ENCODE data around the gene ICOSLG. TPM values are rescaled to one million over a fixed set of nuclear protein-coding genes. Genes with fewer than 3 reads are reported as not detected.
"Not testable (repeated sequence)": the region's sequence is repeated elsewhere in the genome, so short reads cannot be mapped to it uniquely, and the experiment has no call there.

Gene ICOSLG
- polyA plus RNA-seq, 3 donors from 2014 or later = not detected

GRCh38 chr21:44194451-44194850, 46.3 kb downstream of the ICOSLG start:
- not testable (repeated sequence) for H3K4me3 Mint-ChIP-seq; H3K9me3 Mint-ChIP-seq; H3K27ac Mint-ChIP-seq; H3K27me3 Mint-ChIP-seq (ENCODE audit: low read depth in 3 of 3); H3K4me1 Mint-ChIP-seq; DNase-seq; H3K36me3 Mint-ChIP-seq

- DNase-seq; H3K4me3 Mint-ChIP-seq; H3K9me3 Mint-ChIP-seq; H3K27me3 Mint-ChIP-seq (ENCODE audit: low read depth in 3 of 3); H3K4me1 Mint-ChIP-seq; H3K36me3 Mint-ChIP-seq; H3K27ac Mint-ChIP-seq: not testable (repeated sequence)
Observed at GRCh38 chr21:44193108-44193507, 47.6 kb downstream of the ICOSLG start.

GRCh38 chr21:44190349-44191271, 50.1 kb downstream of the ICOSLG start:
- H3K4me1 Mint-ChIP-seq; H3K27me3 Mint-ChIP-seq (ENCODE audit: low read depth in 3 of 3); H3K27ac Mint-ChIP-seq: not testable (repeated sequence)

DNA sequence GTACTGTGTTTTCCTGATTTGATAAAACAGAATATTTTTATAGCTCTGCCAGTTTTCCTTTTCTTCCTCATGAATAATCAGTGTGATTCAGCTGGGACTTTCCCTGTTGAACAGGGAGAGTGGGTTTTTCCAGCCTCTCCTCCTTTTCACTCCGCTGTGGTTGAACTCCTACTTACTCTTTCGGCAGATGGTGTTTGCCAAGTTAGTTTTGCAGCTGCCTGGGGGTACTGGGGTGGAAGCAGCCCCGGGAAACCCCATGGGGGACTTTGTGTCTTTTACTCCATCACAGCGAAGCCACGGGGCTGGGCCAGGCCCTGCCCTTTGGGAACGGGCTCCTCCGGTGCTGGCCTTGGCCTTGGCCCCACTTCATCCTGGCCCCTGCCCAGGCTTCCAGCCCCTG, 55.9 kb downstream of the ICOSLG start:
- not testable (repeated sequence) for H3K4me1 Mint-ChIP-seq; DNase-seq; H3K4me3 Mint-ChIP-seq; H3K36me3 Mint-ChIP-seq; H3K27me3 Mint-ChIP-seq (ENCODE audit: low read depth in 3 of 3); H3K9me3 Mint-ChIP-seq; H3K27ac Mint-ChIP-seq

More at GRCh38 chr21:44190349-44191271, 50.1 kb downstream of the ICOSLG start:
- H3K9me3 Mint-ChIP-seq, DNase-seq, H3K4me3 Mint-ChIP-seq, H3K36me3 Mint-ChIP-seq: not testable (repeated sequence)

DNA sequence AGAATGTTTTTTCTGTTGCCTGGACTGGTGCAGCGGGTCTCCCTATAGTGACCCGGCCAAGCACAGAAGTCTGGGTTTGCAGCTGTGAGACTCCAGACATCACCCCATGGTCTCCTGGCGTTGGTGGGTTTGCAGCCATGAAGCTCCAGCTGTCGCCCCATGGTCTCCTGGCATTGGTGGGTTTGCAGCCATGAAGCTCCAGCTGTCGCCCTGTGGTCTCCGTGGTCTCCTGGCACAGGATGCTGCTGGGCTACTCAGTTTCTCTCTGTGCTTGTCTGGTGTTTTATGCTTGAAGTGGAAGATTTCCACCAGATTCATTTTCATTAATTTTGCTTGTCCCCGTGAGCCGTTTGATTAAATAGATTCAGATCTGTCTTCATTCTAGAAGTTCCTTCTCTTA, 58.5 kb downstream of the ICOSLG start:
- not testable (repeated sequence) for H3K27me3 Mint-ChIP-seq (ENCODE audit: low read depth in 3 of 3); DNase-seq; H3K36me3 Mint-ChIP-seq; H3K4me1 Mint-ChIP-seq; H3K4me3 Mint-ChIP-seq; H3K27ac Mint-ChIP-seq; H3K9me3 Mint-ChIP-seq

DNA sequence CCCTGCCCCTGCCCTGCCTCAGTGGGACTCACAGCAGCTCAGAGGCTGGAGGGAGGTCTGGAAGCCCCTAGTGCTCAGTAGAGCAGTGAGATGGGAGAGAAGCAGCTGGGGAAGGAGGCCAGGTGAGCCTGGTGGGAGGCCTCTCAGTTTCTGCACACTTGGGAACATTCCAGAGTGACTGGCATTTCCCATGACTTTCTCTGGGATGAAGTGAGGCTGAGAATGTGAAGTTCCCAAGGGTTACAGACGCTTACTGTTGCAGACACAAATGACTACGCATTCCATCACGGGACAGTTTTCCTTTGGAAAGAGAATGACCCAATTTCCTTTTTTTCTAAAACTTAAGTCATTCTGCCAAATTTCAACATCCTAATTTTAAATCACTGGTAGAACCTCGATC, 59.2 kb downstream of the ICOSLG start:
- H3K27me3 Mint-ChIP-seq (ENCODE audit: low read depth in 3 of 3); DNase-seq; H3K4me1 Mint-ChIP-seq; H3K4me3 Mint-ChIP-seq; H3K36me3 Mint-ChIP-seq; H3K27ac Mint-ChIP-seq; H3K9me3 Mint-ChIP-seq: not testable (repeated sequence)

- DNase-seq; H3K27me3 Mint-ChIP-seq (ENCODE audit: low read depth in 3 of 3); H3K4me1 Mint-ChIP-seq; H3K4me3 Mint-ChIP-seq; H3K36me3 Mint-ChIP-seq; H3K9me3 Mint-ChIP-seq; H3K27ac Mint-ChIP-seq: not testable (repeated sequence)
Observed at GRCh38 chr21:44176127-44176526, 64.6 kb downstream of the ICOSLG start.

DNA sequence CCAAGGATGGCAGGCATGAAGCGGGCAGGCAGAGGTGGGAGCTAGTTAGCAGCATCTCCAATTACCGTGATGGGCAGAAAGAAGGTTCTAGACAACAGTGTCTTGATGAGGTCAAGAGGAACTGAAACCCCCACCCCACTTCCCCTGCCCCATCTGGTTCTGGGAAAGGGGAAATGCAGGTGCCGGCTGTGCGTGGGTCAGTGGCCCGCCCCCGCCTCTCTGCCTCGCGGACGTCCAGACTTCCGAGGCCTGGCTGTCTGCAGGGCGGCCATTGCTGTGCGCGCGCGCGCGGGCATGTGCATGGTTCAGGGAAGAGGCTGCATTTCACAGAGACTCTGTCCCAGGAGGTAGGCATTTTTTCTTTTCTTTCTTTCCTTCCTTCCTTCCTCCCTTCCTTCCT, 65.6 kb downstream of the ICOSLG start:
- DNase-seq; H3K4me1 Mint-ChIP-seq; H3K4me3 Mint-ChIP-seq; H3K27me3 Mint-ChIP-seq (ENCODE audit: low read depth in 3 of 3); H3K36me3 Mint-ChIP-seq; H3K27ac Mint-ChIP-seq; H3K9me3 Mint-ChIP-seq: not testable (repeated sequence)

Other genes starting within 250 kb of the ICOSLG start
- 10 to 100 TPM; 42.0 to 74.7 (median 43.2) TPM for gene TRAPPC10, start 228.6 kb downstream of the ICOSLG start, polyA plus RNA-seq
- gene PWP2, start 133.5 kb downstream of the ICOSLG start, polyA plus RNA-seq = 10 to 100 TPM in 1 of 3 donors, 1 to 10 TPM in 1, under 1 TPM in 1; 0.63 to 23.8 (median 7.4) TPM
- gene GATD3, start 107.3 kb downstream of the ICOSLG start, polyA plus RNA-seq = 10 to 100 TPM; 20.9 to 51.9 (median 51.8) TPM
- not detected for gene DNMT3L, start 21.0 kb upstream of the ICOSLG start, polyA plus RNA-seq
- gene AIRE, start 44.9 kb upstream of the ICOSLG start, polyA plus RNA-seq = not detected
- 10 to 100 TPM; 57.9 to 88.8 (median 84.6) TPM for gene PFKL, start 59.1 kb upstream of the ICOSLG start, polyA plus RNA-seq
- 10 to 100 TPM; 30.0 to 36.4 (median 31.6) TPM for gene CFAP410, start 98.4 kb upstream of the ICOSLG start, polyA plus RNA-seq
- gene TRPM2, start 112.7 kb upstream of the ICOSLG start, polyA plus RNA-seq = 10 to 100 TPM in 1 of 3 donors, 1 to 10 TPM in 2; 3.0 to 11.1 (median 4.4) TPM
- gene LRRC3, start 214.6 kb upstream of the ICOSLG start, polyA plus RNA-seq = under 1 TPM in 1 of 3 donors, not detected in 2; 0.29 TPM

Measured in immature natural killer cell (primary cell).